Keratinocyte (primary cell): ENCODE measurements around the gene SLC35A5.

Source experiments
- CTCF ChIP-seq, 3 experiments: IDR thresholded peaks in 1 of 3; conservative IDR thresholded peaks in 1 of 3; optimal IDR thresholded peaks in 1 of 3; 2 replicates in 2 of 3; 3 replicates in 1 of 3; pipeline versions ENCODE3 to v1.5.1; 2011; ENCODE audit warnings: low read length in 3 of 3, mild to moderate bottlenecking in 3 of 3, moderate library complexity in 2 of 3, control low read depth in 1 of 3, inconsistent platforms in 1 of 3; ENCODE audit not compliant: insufficient read depth in 2 of 3; ENCODE audit errors: extremely low read depth in 1 of 3
- EZH2 ChIP-seq: IDR thresholded peaks from one replicate; pipeline ENCODE4 v1.6.1; 2012; ENCODE audit warnings: inconsistent platforms, mild to moderate bottlenecking, low read length, moderate library complexity

GRCh38 chr3:112631257-112631656 is 69.4 kb downstream of the SLC35A5 start:
- TF ChIP-seq EZH2, result no peak
- no peak for TF ChIP-seq CTCF (optimal IDR thresholded peaks at IDR 0.05 in 1 of 3, IDR thresholded peaks at IDR 0.05 in 1 of 3, conservative IDR thresholded peaks at IDR 0.05 in 1 of 3; ENCODE audit: extremely low read depth in 1 of 3, insufficient read depth in 2 of 3, low read length in 3 of 3)
